HepG2 (cell line): ENCODE data around the gene CDK7. TPM values are rescaled to one million over a fixed set of nuclear protein-coding genes. Genes with fewer than 3 reads are reported as not detected.

Experiments used
- KDM5B ChIP-seq: sonication (generic); formaldehyde crosslinking; IDR thresholded peaks from 2 replicates; pipeline ENCODE4 v1.4.0; 2020; ENCODE audit warnings: missing genetic modification reagents, mild to moderate bottlenecking, borderline replicate concordance
- NCOA5 ChIP-seq: sonication (generic); formaldehyde crosslinking; IDR thresholded peaks from 2 replicates; pipeline ENCODE4 v1.4.0; 2020; ENCODE audit warnings: missing genetic modification reagents
- NFIC ChIP-seq: IDR thresholded peaks from 2 replicates; pipeline ENCODE4 v1.6.1; 2012; ENCODE audit warnings: mild to moderate bottlenecking, low read length, inconsistent platforms
- SMAD9 ChIP-seq: sonication (generic); formaldehyde crosslinking; IDR thresholded peaks from 2 replicates; pipeline ENCODE4 v1.5.1; 2020; ENCODE audit warnings: mild to moderate bottlenecking, missing genetic modification reagents
- TBX2 ChIP-seq: sonication (generic); formaldehyde crosslinking; IDR thresholded peaks from 2 replicates; pipeline ENCODE4 v1.5.0; 2020; ENCODE audit warnings: missing genetic modification reagents, mild to moderate bottlenecking, borderline replicate concordance
- ZNF564 ChIP-seq: sonication (generic); formaldehyde crosslinking; IDR thresholded peaks from 2 replicates; pipeline ENCODE4 v1.8.1; 2023; ENCODE audit warnings: mild to moderate bottlenecking, missing genetic modification reagents
- ZNF747 ChIP-seq: sonication (generic); formaldehyde crosslinking; IDR thresholded peaks from 2 replicates; pipeline ENCODE4 v1.8.1; 2023; ENCODE audit warnings: missing genetic modification reagents, mild to moderate bottlenecking, borderline replicate concordance
- polyA plus RNA-seq, 8 experiments: library from polyadenylated mRNA; depleted of rRNA in 3 of 8; stranded (reverse) in 7 of 8; unstranded in 1 of 8; fragments of >200 nt; fragmentation: Illumina TruSeq in 4 of 8; extraction: Trizol in 4 of 8; gene quantifications; 2 replicates each; pipeline versions ENCODE4 v1.2.1 to v1.2.3, GENCODE V29; 2011 to 2016; ENCODE audit warnings: low read depth in 4 of 8, missing spikeins in 1 of 8, mixed read lengths in 1 of 8; ENCODE audit not compliant: insufficient read depth in 1 of 8
- total RNA-seq, 5 experiments: library from RNA; depleted of rRNA; stranded (reverse); fragments of >200 nt; fragmentation: Illumina TruSeq; extraction: Trizol; gene quantifications; 2 replicates each; pipeline ENCODE4 v1.2.3, GENCODE V29; 2016; ENCODE audit warnings: low read depth in 1 of 5
- TF ChIP-seq, protein P1 (sequence below): sonication (generic); formaldehyde crosslinking; IDR thresholded peaks from 2 replicates; pipeline ENCODE4 v1.8.1; 2022; ENCODE audit warnings: mild to moderate bottlenecking, missing genetic modification reagents
- TF ChIP-seq, protein P2 (sequence below): sonication (generic); formaldehyde crosslinking; IDR thresholded peaks from 2 replicates; pipeline ENCODE4 v1.5.1; 2020; ENCODE audit warnings: missing genetic modification reagents, mild to moderate bottlenecking, borderline replicate concordance
- TF ChIP-seq, protein P3 (sequence below): sonication (generic); formaldehyde crosslinking; IDR thresholded peaks from 2 replicates; pipeline ENCODE4; 2020; ENCODE audit warnings: missing genetic modification reagents, mild to moderate bottlenecking, borderline replicate concordance
- TF ChIP-seq, protein P4 (sequence below): sonication (generic); formaldehyde crosslinking; IDR thresholded peaks from 2 replicates; pipeline ENCODE4 v1.4.0; 2020; ENCODE audit warnings: mild to moderate bottlenecking, missing genetic modification reagents
- TF ChIP-seq, protein P5 (sequence below): sonication (generic); formaldehyde crosslinking; IDR thresholded peaks from 2 replicates; pipeline ENCODE4 v1.4.0; 2020; ENCODE audit warnings: low read depth, missing genetic modification reagents
- TF ChIP-seq, protein P6 (sequence below): sonication (generic); formaldehyde crosslinking; IDR thresholded peaks from 2 replicates; pipeline ENCODE4 v1.5.1; 2020; ENCODE audit warnings: mild to moderate bottlenecking, missing genetic modification reagents

The CDK7 gene
- total and polyA plus RNA-seq, 2 of the 13 experiments (the other 11 are each of a cell fraction or from before 2014, with no cell fraction given): 41.2 to 54.9 TPM

DNA sequence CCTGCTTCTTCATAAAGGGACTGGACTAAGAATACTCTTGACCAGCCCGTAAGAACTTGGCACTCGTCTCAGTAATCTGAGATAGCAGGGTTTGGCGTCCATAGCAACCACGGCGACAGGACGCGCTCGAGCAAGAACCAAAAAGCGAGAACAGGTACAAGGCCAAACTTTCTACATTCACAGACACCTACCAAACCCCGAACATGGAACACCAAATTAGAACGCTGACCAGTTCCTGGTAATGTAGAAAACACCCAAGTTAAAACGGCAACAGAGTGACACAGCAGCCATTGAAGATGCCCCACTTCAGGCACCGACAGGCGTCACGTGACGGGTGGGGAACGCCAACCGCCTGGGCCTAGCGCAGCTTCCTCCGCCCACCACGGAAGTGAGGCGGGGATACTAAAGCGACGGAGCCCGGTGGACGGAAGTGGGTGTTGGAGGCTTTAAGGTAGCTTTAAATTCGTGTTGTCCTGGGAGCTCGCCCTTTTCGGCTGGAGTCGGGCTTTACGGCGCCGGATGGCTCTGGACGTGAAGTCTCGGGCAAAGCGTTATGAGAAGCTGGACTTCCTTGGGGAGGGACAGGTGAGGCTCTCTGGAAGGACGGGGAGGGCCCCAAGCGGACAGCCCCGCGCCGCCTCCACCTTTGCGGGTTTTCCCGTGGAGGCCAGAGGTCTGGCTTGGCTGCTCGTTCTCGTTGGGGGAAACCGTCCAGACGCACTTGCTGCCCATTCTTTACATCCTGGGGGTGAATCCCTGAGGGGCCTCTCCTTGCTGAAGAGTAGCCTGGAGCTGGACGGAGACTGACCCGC lies at the start of gene CDK7 (continued):
- TF ChIP-seq, protein P1, sequence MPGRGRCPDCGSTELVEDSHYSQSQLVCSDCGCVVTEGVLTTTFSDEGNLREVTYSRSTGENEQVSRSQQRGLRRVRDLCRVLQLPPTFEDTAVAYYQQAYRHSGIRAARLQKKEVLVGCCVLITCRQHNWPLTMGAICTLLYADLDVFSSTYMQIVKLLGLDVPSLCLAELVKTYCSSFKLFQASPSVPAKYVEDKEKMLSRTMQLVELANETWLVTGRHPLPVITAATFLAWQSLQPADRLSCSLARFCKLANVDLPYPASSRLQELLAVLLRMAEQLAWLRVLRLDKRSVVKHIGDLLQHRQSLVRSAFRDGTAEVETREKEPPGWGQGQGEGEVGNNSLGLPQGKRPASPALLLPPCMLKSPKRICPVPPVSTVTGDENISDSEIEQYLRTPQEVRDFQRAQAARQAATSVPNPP (CRISPR knock-in tag): peak; percentile 25; the same call in 1 of the 2 replicates
- TF ChIP-seq, protein P2, sequence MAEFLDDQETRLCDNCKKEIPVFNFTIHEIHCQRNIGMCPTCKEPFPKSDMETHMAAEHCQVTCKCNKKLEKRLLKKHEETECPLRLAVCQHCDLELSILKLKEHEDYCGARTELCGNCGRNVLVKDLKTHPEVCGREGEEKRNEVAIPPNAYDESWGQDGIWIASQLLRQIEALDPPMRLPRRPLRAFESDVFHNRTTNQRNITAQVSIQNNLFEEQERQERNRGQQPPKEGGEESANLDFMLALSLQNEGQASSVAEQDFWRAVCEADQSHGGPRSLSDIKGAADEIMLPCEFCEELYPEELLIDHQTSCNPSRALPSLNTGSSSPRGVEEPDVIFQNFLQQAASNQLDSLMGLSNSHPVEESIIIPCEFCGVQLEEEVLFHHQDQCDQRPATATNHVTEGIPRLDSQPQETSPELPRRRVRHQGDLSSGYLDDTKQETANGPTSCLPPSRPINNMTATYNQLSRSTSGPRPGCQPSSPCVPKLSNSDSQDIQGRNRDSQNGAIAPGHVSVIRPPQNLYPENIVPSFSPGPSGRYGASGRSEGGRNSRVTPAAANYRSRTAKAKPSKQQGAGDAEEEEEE (CRISPR knock-in tag): 0 out of 2 replicates have a peak, but pooled peaks have one; percentile 62
- TF ChIP-seq, protein P3, sequence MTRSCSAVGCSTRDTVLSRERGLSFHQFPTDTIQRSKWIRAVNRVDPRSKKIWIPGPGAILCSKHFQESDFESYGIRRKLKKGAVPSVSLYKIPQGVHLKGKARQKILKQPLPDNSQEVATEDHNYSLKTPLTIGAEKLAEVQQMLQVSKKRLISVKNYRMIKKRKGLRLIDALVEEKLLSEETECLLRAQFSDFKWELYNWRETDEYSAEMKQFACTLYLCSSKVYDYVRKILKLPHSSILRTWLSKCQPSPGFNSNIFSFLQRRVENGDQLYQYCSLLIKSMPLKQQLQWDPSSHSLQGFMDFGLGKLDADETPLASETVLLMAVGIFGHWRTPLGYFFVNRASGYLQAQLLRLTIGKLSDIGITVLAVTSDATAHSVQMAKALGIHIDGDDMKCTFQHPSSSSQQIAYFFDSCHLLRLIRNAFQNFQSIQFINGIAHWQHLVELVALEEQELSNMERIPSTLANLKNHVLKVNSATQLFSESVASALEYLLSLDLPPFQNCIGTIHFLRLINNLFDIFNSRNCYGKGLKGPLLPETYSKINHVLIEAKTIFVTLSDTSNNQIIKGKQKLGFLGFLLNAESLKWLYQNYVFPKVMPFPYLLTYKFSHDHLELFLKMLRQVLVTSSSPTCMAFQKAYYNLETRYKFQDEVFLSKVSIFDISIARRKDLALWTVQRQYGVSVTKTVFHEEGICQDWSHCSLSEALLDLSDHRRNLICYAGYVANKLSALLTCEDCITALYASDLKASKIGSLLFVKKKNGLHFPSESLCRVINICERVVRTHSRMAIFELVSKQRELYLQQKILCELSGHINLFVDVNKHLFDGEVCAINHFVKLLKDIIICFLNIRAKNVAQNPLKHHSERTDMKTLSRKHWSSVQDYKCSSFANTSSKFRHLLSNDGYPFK: peak; percentile 93
- TF ChIP-seq, protein P4, sequence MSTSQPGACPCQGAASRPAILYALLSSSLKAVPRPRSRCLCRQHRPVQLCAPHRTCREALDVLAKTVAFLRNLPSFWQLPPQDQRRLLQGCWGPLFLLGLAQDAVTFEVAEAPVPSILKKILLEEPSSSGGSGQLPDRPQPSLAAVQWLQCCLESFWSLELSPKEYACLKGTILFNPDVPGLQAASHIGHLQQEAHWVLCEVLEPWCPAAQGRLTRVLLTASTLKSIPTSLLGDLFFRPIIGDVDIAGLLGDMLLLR (CRISPR knock-in tag): 0 out of 2 replicates have a peak, but pooled peaks have one; percentile 76
- TF ChIP-seq, protein P5, sequence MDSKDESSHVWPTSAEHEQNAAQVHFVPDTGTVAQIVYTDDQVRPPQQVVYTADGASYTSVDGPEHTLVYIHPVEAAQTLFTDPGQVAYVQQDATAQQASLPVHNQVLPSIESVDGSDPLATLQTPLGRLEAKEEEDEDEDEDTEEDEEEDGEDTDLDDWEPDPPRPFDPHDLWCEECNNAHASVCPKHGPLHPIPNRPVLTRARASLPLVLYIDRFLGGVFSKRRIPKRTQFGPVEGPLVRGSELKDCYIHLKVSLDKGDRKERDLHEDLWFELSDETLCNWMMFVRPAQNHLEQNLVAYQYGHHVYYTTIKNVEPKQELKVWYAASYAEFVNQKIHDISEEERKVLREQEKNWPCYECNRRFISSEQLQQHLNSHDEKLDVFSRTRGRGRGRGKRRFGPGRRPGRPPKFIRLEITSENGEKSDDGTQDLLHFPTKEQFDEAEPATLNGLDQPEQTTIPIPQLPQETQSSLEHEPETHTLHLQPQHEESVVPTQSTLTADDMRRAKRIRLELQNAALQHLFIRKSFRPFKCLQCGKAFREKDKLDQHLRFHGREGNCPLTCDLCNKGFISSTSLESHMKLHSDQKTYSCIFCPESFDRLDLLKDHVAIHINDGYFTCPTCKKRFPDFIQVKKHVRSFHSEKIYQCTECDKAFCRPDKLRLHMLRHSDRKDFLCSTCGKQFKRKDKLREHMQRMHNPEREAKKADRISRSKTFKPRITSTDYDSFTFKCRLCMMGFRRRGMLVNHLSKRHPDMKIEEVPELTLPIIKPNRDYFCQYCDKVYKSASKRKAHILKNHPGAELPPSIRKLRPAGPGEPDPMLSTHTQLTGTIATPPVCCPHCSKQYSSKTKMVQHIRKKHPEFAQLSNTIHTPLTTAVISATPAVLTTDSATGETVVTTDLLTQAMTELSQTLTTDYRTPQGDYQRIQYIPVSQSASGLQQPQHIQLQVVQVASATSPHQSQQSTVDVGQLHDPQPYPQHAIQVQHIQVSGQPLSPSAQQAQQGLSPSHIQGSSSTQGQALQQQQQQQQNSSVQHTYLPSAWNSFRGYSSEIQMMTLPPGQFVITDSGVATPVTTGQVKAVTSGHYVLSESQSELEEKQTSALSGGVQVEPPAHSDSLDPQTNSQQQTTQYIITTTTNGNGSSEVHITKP (CRISPR knock-in tag): no peak; the same call in 1 of the 2 replicates
- TF ChIP-seq SMAD9 (CRISPR knock-in tag) (no peak), ZNF564 (CRISPR knock-in tag) (no peak), NCOA5 (no peak), NFIC (no peak), ZNF747 (peak; percentile 43; the same call in 1 of the 2 replicates), TBX2 (CRISPR knock-in tag) (peak; percentile 70; the same call in 1 of the 2 replicates), KDM5B (CRISPR knock-in tag) (peak; percentile 89; the same call in 1 of the 2 replicates)
- TF ChIP-seq, protein P6, sequence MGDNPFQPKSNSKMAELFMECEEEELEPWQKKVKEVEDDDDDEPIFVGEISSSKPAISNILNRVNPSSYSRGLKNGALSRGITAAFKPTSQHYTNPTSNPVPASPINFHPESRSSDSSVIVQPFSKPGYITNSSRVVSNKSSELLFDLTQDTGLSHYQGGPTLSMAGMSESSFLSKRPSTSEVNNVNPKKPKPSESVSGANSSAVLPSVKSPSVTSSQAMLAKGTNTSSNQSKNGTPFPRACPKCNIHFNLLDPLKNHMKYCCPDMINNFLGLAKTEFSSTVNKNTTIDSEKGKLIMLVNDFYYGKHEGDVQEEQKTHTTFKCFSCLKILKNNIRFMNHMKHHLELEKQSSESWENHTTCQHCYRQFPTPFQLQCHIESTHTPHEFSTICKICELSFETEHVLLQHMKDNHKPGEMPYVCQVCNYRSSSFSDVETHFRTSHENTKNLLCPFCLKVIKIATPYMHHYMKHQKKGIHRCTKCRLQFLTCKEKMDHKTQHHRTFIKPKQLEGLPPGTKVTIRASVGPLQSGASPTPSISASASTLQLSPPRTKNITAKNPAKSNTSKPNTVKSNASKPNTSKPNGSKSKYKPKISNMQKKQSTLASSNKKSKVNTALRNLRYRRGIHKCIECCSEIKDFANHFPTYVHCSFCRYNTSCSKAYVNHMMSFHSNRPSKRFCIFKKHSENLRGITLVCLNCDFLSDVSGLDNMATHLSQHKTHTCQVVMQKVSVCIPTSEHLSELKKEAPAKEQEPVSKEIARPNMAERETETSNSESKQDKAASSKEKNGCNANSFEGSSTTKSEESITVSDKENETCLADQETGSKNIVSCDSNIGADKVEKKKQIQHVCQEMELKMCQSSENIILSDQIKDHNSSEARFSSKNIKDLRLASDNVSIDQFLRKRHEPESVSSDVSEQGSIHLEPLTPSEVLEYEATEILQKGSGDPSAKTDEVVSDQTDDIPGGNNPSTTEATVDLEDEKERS (CRISPR knock-in tag): peak; percentile 80; the same call in 1 of the 2 replicates
